Measurements from ENCODE around the gene IKZF3. TPM values are rescaled to one million over a fixed set of nuclear protein-coding genes. Genes with fewer than 3 reads are reported as not detected.

IKZF3 gene
- total RNA-seq, 1 donor from 2014 or later: 8.2 TPM

GRCh38 chr17:39754958-39755553 lies 109.1 kb downstream of the IKZF3 start:
- ATAC-seq: no peak
- intact Hi-C loops (cut with DNase I): loop anchor here (10.0 kb wide), 1 partner anchor 130 kb away; the partner anchor contains the start of gene PPP1R1B

GRCh38 chr17:39754161-39754957 lies 109.8 kb downstream of the IKZF3 start:
- DNase-seq (peak; percentile 99), ATAC-seq (peak; percentile 94)
- Histone ChIP-seq H3K4me1 (peaks cover 13% of the 10 kb centered on the region), H3K4me3 (peak overlapping the region; percentile 64), H3K27me3 (no peaks in the 10 kb centered on the region), H3K27ac (peak overlapping the region; percentile 98), H3K9me3 (no peaks in the 10 kb centered on the region), H3K36me3 (no peaks in the 10 kb centered on the region)
- intact Hi-C loops (cut with DNase I): loop anchor here (10.0 kb wide), 1 partner anchor 130 kb away; the partner anchor contains the start of gene PPP1R1B
- TF ChIP-seq, protein P1, sequence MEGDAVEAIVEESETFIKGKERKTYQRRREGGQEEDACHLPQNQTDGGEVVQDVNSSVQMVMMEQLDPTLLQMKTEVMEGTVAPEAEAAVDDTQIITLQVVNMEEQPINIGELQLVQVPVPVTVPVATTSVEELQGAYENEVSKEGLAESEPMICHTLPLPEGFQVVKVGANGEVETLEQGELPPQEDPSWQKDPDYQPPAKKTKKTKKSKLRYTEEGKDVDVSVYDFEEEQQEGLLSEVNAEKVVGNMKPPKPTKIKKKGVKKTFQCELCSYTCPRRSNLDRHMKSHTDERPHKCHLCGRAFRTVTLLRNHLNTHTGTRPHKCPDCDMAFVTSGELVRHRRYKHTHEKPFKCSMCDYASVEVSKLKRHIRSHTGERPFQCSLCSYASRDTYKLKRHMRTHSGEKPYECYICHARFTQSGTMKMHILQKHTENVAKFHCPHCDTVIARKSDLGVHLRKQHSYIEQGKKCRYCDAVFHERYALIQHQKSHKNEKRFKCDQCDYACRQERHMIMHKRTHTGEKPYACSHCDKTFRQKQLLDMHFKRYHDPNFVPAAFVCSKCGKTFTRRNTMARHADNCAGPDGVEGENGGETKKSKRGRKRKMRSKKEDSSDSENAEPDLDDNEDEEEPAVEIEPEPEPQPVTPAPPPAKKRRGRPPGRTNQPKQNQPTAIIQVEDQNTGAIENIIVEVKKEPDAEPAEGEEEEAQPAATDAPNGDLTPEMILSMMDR (IDR thresholded peaks at IDR 0.05): peak; percentile 90

More at GRCh38 chr17:39754958-39755553, 109.1 kb downstream of the IKZF3 start:
- Histone ChIP-seq H3K9me3 (no peaks in the 10 kb centered on the region), H3K4me1 (peaks cover 13% of the 10 kb centered on the region), H3K27me3 (no peaks in the 10 kb centered on the region), H3K27ac (peak overlapping the region; percentile 98), H3K36me3 (no peaks in the 10 kb centered on the region), H3K4me3 (peak overlapping the region; percentile 64)
- no peak for DNase-seq
- TF ChIP-seq, protein P1 (IDR thresholded peaks at IDR 0.05): no peak

- no peak for DNase-seq
- no peaks in the 10 kb centered on the region for H3K27me3 ChIP-seq
- TF ChIP-seq, protein P1 (IDR thresholded peaks at IDR 0.05): no peak
- H3K4me3 ChIP-seq: peak overlapping the region; percentile 64
- no peaks in the 10 kb centered on the region for H3K9me3 ChIP-seq
- peak overlapping the region; percentile 98 for H3K27ac ChIP-seq
- H3K36me3 ChIP-seq: no peaks in the 10 kb centered on the region
- peaks cover 13% of the 10 kb centered on the region for H3K4me1 ChIP-seq
- ATAC-seq: peak; percentile 61
- intact Hi-C loops (cut with DNase I): loop anchor here (10.0 kb wide), 1 partner anchor 129 kb away; the partner anchor contains the start of gene PPP1R1B
Observed at GRCh38 chr17:39753514-39754160, 110.5 kb downstream of the IKZF3 start.

GRCh38 chr17:39752241-39752881 lies 111.8 kb downstream of the IKZF3 start:
- intact Hi-C loops (cut with DNase I): loop anchor here (10.0 kb wide), 1 partner anchor 128 kb away; the partner anchor contains the start of gene PPP1R1B
- H3K27ac ChIP-seq: no peak overlapping the region
- ATAC-seq: no peak
- H3K9me3 ChIP-seq: no peaks in the 10 kb centered on the region
- H3K27me3 ChIP-seq: no peaks in the 10 kb centered on the region
- no peaks in the 10 kb centered on the region for H3K36me3 ChIP-seq
- DNase-seq: no peak
- TF ChIP-seq, protein P1 (IDR thresholded peaks at IDR 0.05): no peak
- peaks cover 13% of the 10 kb centered on the region for H3K4me1 ChIP-seq
- no peak overlapping the region for H3K4me3 ChIP-seq

DNA sequence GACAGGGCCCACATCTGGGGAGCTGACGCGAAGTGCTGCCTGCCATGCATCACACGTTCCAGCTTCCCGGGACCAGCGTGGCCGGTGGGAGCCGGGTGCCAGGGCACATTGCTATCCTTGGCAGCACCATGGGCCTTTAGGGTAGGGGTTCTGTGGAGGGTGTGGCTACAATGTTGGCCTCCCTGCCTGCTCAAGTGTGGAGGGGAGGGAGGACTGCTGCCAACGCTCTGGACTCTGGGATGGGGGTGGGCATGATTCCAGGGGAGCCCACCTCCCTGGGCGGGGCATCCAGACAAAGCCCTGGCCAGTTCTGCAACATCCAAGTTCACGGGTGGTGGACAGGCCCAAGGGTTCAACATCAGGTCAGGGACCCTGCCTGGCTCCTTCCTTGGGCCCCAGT lies 112.5 kb downstream of the IKZF3 start:
- Histone ChIP-seq H3K27me3 (no peaks in the 10 kb centered on the region), H3K4me3 (no peak overlapping the region), H3K36me3 (no peaks in the 10 kb centered on the region), H3K9me3 (no peaks in the 10 kb centered on the region), H3K4me1 (peaks cover 13% of the 10 kb centered on the region), H3K27ac (no peak overlapping the region)
- ATAC-seq: no peak
- intact Hi-C loops (cut with DNase I): loop anchor here (10.0 kb wide), 1 partner anchor 127 kb away; the partner anchor contains the start of gene PPP1R1B
- TF ChIP-seq, protein P1 (IDR thresholded peaks at IDR 0.05): no peak
- DNase-seq: no peak

Measured in upper lobe of right lung (tissue), 1 donor.